Inflammatory macrophage treated with lipopolysaccharide for 4 hours (primary cell): ENCODE measurements around the gene TPD52L2.
"Not testable (repeated sequence)": the region's sequence is repeated elsewhere in the genome, so short reads cannot be mapped to it uniquely, and the experiment has no call there.

ENCODE experiments used
- DNase-seq: peaks from one replicate; pipeline ENCODE4 v3.0.0-alpha.2; 2020

Gene TPD52L2

GRCh38 chr20:63836458-63837344 is 28.4 kb upstream of the TPD52L2 start:
- no peak for DNase-seq

DNA sequence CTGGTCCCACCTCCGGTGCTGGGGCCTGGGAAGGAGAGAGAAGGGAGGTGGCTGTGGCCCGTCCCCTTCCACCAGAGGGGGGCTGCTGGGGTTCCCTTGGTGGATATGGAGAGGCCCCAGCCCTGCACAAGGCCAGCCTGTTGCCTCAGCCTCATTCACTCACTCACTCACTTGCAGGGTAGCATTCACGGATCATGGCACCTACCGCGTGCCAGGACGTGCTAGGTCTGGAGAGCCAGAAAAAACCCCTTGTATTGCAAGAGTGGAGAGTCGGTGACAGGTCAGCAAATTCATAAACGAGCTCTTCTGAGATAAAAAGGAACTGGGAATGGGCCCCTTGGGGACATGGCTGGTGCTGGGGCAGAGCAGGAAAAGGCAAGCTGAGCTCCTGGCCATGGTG is 27.6 kb upstream of the TPD52L2 start:
- peak; percentile 61 for DNase-seq

DNA sequence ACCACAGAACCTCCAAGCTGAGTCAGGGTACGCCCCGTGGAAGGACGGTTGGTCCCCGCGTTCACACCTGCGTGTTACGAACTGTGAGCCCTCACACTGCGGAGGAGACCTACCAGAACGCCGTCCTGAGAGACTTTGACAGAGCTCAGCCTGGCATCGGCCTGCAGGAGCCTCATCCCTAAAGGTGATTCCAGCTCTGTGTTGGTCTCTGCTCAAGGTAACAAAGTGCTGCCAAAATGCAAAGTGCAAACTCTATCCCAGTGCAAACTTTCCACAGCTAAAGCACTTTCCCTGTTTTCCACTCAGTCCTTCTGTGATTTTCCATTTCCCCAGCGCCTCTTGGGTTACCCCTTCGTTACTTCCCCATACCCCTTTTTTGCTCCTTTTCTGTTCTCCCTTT is 25.4 kb upstream of the TPD52L2 start:
- no peak for DNase-seq

DNA sequence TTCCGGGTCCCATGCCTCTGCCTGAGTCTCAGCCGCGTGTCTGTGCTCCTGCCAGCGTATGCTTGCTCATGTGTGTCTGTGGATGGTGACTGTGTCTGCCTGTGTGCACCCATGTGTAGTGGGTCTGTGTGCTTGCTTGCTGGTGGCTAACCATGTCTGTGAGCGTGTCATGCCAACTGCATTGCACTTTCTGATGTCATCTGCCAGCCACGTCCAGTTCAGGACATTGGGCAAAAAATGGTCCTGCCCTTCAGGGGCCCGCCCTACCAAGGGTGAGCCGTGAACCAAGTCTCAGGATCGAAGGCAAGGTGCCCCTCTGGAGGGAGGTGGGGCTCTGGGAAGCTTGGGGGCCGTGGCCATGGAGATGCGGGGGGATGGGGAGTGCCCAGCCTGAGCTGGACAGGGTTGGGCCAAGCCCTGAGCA is 24.7 kb upstream of the TPD52L2 start:
- DNase-seq: no peak

- DNase-seq: no peak
These were observed 22.8 kb upstream of the TPD52L2 start for GRCh38 chr20:63842258-63842657.

DNA sequence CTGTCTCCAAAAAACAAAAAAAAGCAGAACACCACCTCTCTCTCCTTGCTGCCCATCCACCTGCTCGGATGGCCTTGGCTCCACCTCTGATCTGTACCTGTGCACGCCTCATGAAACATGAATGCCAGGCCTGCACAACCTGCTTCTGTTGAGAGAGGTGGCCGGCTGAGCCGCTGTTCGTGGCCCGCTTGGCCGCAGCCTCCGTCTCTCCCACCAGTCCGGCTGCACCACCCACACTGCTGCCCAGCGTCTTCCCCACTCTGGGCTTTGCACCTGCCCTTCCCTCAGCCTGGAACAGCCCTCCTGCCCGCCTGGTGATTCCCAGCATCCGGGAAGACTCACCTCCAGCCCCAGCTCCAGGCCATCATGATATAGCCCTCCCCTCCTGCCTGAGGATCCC is 21.8 kb upstream of the TPD52L2 start:
- DNase-seq: no peak

DNA sequence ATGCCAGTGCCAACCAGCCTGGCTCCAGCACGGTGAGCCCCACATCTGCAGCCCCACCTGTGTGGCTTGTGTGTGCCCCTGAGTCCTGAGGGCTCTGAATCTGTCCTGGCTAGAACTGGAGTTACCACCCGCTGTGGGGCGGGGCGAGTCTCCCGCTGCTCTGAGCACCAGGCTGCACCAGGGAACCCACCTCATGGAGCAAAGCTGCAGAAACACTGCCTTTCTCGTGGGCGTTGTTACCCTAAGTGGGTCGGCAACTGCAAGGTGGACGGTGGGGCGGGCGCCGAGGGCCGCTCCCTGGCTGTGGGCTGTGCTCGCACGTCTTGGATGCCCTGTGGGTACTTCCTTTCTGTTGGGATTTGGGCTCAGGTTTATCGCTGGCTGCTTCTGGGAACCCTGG is 21.3 kb upstream of the TPD52L2 start:
- no peak for DNase-seq

GRCh38 chr20:63844511-63844991 is 20.5 kb upstream of the TPD52L2 start:
- DNase-seq: no peak

DNA sequence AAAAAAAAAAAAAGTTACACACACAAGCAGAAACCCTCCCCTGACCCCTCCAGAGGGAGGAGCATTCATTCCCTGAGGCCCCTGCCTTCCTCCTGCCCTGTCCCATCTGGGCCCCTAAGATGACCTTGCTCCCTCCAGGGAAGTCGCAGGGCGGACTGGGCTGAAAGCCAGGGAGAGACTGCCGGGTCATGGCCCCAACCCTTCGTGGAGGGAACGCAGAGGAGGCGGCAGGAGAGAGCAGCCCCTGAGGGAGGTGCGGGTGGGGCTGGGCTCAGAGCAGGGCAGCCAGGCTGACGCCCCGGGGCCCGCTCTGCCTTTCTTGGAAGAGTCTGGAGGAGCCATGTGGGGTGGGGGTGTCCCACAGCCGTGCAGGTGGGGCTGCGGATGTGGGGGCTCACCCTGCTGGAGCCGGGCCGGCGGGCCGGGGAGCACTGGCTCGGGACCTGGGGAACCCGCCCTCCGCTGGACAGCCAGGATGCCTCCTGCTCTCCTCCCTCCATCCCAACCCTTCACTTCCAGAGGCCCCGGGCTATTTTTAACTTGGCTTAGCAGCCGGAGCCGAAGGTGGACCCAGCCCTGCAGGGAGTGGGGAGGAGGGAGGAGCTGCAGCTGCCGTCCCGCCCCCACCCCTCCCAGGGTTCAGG is 18.8 kb upstream of the TPD52L2 start:
- DNase-seq: no peak

GRCh38 chr20:63846888-63847236 is 18.2 kb upstream of the TPD52L2 start:
- DNase-seq: no peak

GRCh38 chr20:63847237-63848002 is 17.6 kb upstream of the TPD52L2 start:
- no peak for DNase-seq

GRCh38 chr20:63848003-63848911 is 16.8 kb upstream of the TPD52L2 start:
- no peak for DNase-seq

DNA sequence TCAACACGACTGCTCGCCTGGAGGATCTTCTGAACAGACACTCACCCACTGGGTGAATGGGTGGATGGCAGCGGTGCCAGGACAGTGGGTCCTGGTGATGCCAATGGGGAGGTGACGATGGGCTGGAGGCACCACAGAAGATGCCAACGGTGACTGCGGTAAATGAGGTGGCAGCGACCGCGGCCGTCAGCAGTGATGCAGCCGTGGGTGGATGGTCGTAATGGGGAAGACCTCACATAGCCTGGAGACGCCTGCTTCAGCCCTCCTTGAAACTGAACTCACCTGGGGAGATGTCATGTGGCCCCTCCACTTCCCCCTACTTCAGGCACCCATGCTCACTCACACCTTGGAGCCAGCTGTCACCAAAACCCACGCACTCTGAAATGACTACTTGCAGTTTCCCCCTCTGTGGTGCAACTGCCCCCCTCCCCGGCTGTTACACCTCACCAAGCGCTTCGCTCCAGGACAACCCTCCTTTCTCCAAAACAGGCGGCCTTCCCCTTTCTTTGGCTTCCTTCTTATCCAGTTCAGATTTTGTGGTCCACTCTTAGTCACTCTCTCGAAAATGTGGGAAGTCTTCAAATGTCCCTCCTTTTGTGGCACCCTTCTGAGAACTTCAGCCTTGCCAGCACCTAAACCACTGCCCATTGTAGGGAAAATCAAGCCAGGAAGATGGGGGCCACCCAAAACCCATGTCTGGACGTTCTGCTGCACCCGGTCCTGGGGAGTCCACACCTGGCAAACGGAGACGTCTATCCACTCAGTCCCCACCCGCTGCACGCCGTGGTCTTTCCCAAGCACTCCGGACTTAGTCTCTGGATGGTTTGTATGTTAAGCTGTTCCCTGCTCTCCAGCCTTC is 14.2 kb upstream of the TPD52L2 start:
- peak; percentile 49 for DNase-seq

DNA sequence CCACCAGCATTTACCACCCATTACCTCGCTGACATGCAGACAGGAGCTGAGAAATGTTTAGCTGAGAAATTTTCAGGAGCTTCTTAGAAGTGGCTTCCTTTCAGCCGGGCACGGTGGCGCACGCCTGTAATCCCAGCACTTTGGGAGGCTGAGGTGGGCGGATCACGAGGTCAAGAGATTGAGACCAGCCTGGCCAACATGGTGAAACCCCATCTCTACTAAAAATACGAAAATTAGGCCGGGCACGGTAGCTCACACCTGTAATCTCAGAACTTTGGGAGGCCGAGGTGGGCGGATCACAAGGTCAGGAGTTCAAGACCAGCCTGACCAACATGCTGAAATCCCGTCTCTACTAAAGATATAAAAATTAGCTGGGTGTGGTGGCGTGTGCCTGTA is 13.5 kb upstream of the TPD52L2 start:
- not testable (repeated sequence) for DNase-seq

DNA sequence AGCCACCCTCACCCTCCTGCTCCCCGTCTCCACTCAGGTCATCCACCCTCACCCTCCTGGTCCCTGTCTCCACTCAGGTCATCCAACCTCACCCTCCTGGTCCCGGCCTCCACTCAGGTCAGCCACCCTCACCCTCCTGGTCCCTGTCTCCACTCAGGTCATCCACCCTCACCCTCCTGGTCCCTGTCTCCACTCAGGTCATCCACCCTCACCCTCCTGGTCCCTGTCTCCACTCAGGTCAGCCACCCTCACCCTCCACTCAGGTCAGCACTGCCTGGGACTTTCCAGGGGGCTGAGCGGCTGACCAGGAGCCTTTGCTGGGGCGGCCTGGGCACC is 11.4 kb upstream of the TPD52L2 start:
- not testable (repeated sequence) for DNase-seq

DNA sequence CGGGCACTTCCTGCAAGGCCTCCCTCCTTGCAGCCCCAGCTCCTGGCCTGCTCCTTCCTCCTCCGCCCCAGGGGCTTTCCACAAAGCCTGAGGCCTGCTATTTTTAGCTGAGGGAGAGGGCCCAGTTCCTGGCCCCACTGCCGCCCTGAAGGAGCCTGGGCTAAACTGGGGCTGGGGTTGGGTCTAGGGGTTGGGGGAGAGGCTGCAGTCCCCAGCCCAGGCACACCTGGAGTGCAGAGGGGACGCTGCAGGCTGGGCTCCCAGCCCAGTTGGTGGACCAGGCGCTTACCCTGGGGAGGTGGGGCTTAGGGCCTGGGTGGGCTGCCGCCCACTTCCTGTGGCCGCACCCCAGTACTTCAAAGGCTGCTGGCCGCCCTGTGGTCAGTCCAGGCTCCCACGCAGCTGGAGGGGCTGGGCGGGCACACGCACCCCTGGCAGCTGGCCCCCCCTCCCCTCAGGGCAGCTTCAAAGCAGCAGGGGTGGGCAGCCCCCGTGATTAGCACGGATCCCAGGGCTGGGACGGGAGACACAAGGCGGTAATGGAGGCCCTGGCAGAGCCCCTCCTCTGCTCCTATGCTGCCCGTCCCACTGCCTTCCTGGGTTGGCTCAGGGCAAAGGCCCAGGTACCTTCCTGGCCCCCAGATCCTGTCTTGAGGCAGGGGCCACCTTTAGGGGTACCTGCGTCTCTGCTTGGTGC is 10.9 kb upstream of the TPD52L2 start:
- DNase-seq: peak; percentile 74

DNA sequence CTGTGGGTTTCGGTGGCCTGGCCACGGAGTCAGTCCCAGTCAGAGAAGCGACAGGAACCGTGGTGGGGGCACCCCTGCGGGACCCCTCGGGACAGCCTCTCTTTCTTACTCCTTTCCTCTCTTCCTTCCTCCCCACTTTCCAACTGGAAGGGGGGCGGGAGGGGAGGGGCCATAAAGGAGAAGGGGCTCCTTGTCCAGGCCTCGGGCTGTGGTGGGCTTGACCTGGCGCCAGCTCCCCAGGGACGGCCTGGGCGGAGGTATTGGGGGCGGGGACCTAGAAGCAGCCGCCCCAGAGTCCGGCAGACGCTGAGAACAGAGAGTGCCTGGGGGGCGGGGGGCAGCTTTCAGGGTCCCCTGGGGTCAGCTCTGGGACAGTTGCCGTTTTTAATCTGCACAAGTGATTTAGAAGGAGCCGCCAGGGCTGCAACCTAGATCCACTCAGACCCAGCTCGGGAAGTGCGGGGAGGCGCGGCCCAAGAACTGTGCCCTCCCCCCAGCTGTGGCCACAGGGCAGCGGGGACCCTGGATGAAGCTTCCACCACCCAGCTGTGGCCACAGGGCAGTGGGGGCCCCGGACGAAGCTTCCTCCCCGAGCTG is 10.2 kb upstream of the TPD52L2 start:
- DNase-seq: no peak

DNA sequence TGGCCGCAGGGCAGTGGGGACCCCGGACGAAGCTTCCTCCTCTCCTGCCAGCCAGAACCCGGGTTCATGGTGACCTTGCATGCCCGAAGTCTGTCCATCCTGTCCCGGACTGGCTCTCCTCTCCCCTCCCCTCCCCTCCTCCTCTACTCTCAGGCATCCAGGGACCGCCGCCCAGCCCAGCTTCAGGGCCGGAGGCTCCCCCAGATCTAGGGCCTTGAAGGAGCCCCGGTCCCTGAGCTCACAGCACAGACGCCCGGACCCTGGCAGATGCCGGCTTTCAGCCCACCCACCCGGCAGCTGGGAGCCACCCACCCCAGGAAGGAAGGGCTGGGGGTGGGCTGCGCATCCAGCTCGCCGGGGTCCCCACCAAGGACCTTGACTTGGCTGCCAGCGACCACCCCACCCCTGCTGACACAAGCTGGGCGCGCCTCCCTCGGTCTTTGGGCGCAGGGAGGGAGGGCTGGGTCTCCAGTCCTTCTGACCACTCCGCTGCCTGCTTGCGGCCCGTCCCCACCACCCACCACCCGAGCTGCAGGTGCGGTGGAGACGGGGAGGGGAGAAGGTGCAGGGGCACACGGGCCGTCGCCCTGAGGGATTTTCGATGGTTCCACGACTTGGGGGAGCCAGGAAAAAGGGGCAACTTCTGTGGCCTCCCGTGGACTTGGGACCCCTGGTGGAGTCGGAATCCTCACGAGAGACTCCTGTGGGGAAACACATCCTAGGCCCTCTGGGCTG is 9.5 kb upstream of the TPD52L2 start:
- DNase-seq: no peak

GRCh38 chr20:63856098-63856511 is 9.0 kb upstream of the TPD52L2 start:
- DNase-seq: no peak
